ENCODE measurements around the gene MAP1LC3A.

The MAP1LC3A gene

DNA sequence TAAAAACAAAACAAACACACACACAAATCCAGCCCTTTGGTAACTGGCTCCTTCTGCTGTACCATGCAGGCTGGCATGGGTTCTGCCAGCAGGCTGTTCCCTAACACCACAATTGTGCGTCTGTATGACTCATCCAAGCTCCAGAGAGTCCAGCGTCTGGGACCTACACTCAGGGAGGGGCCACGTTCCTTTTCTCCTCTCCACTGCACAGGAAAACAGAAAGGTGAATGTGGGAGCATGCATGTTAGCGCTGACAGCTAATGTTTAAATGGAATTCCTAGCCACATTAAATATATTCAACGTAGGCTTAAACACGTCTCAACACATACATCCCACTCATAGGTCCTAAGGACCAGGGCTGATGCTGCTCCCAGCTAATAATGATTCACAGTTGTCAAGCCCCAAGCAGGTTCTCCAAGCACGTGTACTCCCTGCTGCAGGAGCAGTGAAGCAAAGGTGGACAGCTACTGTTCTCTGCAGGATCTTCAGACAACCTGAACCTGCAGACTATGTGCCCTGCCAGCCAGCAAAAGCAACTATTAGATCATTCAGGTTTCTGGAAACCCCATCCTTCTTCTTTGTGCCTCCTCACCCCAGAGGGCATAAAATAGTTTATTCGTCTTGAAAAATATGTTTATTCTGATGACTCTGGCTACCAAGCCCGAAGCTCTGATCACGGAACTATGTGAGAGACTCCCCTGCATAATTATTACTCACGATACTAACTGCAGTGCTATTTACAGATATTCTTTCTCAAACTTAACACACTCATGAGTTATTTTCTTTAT is 20.9 kb downstream of the MAP1LC3A start:
- no peak overlapping the region for H3K4me2 ChIP-seq (ENCODE audit: insufficient read depth, low read length, poor library complexity, severe bottlenecking)
- no CpG with 5 or more reads among the region's 11 CpGs for WGBS, 2 donors (ENCODE audit: extremely low coverage in 2 of 2, insufficient read length in 2 of 2, insufficient replicate concordance in 1 of 2)
- H2AFZ ChIP-seq (ENCODE audit: low read length) = no peak overlapping the region
- H3K4me3 ChIP-seq (ENCODE audit: low read length in 2 of 2) = no peak overlapping the region
- no peaks in the 10 kb centered on the region for H3K9me3 ChIP-seq (replicated peaks in 1 of 2; ENCODE audit: control insufficient read depth in 2 of 2, insufficient read depth in 1 of 2, low read depth in 1 of 2, low read length in 2 of 2)
- H2BK120ac ChIP-seq (ENCODE audit: low read depth, low read length) = no peak overlapping the region
- no peak overlapping the region for H2BK5ac ChIP-seq (ENCODE audit: low read length)
- peaks cover 0 to 11% of the 10 kb centered on the region in 2 donors for H3K4me1 ChIP-seq (ENCODE audit: control insufficient read depth in 2 of 2, insufficient read depth in 1 of 2, low read depth in 1 of 2, low read length in 2 of 2)
- H2BK12ac ChIP-seq (ENCODE audit: low read length) = no peak overlapping the region
- H4K8ac ChIP-seq (ENCODE audit: low read depth, low read length) = no peak overlapping the region
- H2BK15ac ChIP-seq (ENCODE audit: low read length) = no peak overlapping the region
- H4K91ac ChIP-seq (ENCODE audit: low read depth, low read length, poor library complexity) = no peak overlapping the region
- H3K27ac ChIP-seq (replicated peaks; ENCODE audit: low read length) = no peak overlapping the region
- no peak overlapping the region for H3K18ac ChIP-seq (ENCODE audit: low read length)
- H3K79me1 ChIP-seq (ENCODE audit: low read depth, low read length) = no peaks in the 10 kb centered on the region
- peaks cover 5 to 54% of the 10 kb centered on the region in 2 donors for H3K36me3 ChIP-seq (replicated peaks in 1 of 2; ENCODE audit: control insufficient read depth in 2 of 2, insufficient read depth in 2 of 2, low read length in 2 of 2)
- no peak overlapping the region for H2AK5ac ChIP-seq (ENCODE audit: low read depth, low read length)
- H3K23ac ChIP-seq (ENCODE audit: low read depth, low read length, poor library complexity) = no peak overlapping the region
- no peak overlapping the region for H3K9ac ChIP-seq (ENCODE audit: low read depth, low read length, poor library complexity)
- H3K27me3 ChIP-seq (ENCODE audit: control insufficient read depth in 3 of 3, insufficient read depth in 3 of 3, low read depth in 1 of 3, low read length in 3 of 3) = no peaks in the 10 kb centered on the region
- no peak for DNase-seq (ENCODE audit: low spot score)
- no peak overlapping the region for H3K14ac ChIP-seq (ENCODE audit: low read length)
- no peak overlapping the region for H3K4ac ChIP-seq (ENCODE audit: low read length)

DNA sequence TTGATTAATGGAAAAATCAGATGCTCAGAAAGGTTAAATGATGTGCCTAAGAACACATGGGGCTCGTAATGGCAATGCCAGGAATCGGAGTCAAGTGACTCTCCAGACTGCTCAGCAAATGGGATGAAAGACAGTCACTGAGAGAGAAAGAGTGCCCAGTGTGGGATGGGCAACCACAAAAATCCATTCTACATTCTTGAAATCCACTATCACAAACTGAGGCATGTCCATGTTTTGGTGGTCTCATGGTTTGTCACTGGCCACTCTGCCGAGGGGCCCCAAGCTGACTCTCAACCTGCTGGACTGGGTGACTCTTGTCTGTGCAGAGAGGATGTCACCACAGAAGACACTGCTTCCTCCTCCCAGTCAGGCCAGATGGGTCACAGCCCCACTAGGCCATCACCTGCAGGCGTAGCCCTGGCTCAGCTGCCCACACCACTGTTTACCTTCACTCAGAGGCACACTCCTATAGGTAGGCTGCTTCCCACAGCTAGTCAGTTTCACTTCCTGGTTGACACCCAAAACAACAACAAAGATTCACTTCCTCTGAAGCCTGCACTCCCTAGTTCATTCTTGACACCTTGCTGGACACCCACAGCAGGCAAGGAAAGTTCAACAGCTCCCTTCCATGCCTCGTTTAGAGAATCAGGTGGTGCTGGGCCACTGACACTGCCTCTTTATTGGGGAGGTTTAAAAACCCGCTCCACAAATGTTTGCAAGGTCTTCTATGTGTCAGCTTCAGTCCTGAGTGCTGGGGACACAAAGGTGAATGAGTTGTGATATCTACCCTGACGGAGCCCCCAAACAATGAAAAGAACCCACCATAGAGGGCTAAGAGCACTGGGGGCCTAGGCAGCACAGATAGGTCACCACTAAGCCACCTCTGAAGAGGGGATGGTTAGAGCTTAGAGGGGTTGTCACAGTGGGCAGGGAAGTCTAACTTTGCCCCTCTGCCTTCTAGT is 21.7 kb downstream of the MAP1LC3A start:
- Histone ChIP-seq H4K91ac (ENCODE audit: low read depth, low read length, poor library complexity) (peak overlapping the region; percentile 11), H2BK12ac (ENCODE audit: low read length) (no peak overlapping the region)

DNA sequence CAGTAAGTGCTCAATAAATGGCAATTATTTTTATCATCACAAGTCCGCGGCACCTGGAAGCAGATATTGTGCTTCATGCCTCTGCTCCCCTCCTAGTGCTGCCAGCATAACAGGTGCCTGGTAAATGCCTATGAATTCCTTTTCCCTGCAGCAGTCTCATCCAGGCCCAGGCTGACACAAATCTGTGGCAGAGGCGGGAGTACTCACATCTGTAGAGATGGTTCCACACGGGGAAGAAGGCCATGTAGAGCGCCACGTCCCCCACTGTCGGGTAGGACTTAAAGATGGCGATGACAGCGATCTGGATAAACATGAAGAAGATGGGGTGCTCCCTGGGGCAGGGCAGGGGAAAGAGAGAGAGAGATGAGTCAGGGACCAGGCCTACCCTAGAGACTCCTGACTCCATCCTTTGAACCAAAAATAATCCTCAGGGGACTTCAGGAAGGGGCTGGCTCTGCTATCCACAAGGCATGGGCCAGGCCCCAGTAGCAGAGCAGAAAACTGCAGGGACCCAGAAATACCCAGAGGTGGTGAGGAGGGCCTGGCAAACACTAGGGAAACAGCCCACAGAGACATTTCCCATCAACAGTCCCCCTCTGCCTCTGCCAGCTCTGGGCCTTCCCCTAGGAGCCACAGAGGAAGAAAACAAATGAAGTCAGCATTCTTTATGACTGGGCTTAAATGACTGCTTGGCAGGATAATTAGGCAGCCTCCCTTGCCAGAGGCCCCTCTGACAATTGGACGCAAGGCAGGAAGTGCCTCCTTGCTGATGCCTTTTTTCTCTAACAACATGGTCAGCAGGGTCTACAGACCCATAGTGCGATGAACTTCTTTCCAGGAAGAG is 23.0 kb downstream of the MAP1LC3A start:
- H2BK12ac ChIP-seq (ENCODE audit: low read length) = no peak overlapping the region
- no peak overlapping the region for H4K8ac ChIP-seq (ENCODE audit: low read depth, low read length)
- H3K4me1 ChIP-seq (ENCODE audit: control insufficient read depth in 2 of 2, insufficient read depth in 1 of 2, low read depth in 1 of 2, low read length in 2 of 2) = peaks cover 0 to 11% of the 10 kb centered on the region in 2 donors
- no peak overlapping the region for H3K14ac ChIP-seq (ENCODE audit: low read length)
- no peak overlapping the region for H3K4ac ChIP-seq (ENCODE audit: low read length)
- H3K4me3 ChIP-seq (ENCODE audit: low read length in 2 of 2) = no peak overlapping the region
- no peak overlapping the region for H2AFZ ChIP-seq (ENCODE audit: low read length)
- H3K79me1 ChIP-seq (ENCODE audit: low read depth, low read length) = no peaks in the 10 kb centered on the region
- WGBS, 2 donors (ENCODE audit: extremely low coverage in 2 of 2, insufficient read length in 2 of 2, insufficient replicate concordance in 1 of 2) = no CpG with 5 or more reads among the region's 11 CpGs
- no peak overlapping the region for H3K9ac ChIP-seq (ENCODE audit: low read depth, low read length, poor library complexity)
- H2BK120ac ChIP-seq (ENCODE audit: low read depth, low read length) = no peak overlapping the region
- no peaks in the 10 kb centered on the region for H3K27me3 ChIP-seq (ENCODE audit: control insufficient read depth in 3 of 3, insufficient read depth in 3 of 3, low read depth in 1 of 3, low read length in 3 of 3)
- H3K36me3 ChIP-seq (replicated peaks in 1 of 2; ENCODE audit: control insufficient read depth in 2 of 2, insufficient read depth in 2 of 2, low read length in 2 of 2) = peaks cover 3 to 62% of the 10 kb centered on the region in 2 donors
- H3K23ac ChIP-seq (ENCODE audit: low read depth, low read length, poor library complexity) = no peak overlapping the region
- no peak overlapping the region for H3K18ac ChIP-seq (ENCODE audit: low read length)
- H3K4me2 ChIP-seq (ENCODE audit: insufficient read depth, low read length, poor library complexity, severe bottlenecking) = no peak overlapping the region
- H2AK5ac ChIP-seq (ENCODE audit: low read depth, low read length) = no peak overlapping the region
- H2BK5ac ChIP-seq (ENCODE audit: low read length) = no peak overlapping the region
- H3K27ac ChIP-seq (replicated peaks; ENCODE audit: low read length) = peak overlapping the region; percentile 17
- no peak overlapping the region for H2BK15ac ChIP-seq (ENCODE audit: low read length)
- no peak for DNase-seq (ENCODE audit: low spot score)
- H3K9me3 ChIP-seq (replicated peaks in 1 of 2; ENCODE audit: control insufficient read depth in 2 of 2, insufficient read depth in 1 of 2, low read depth in 1 of 2, low read length in 2 of 2) = no peaks in the 10 kb centered on the region
- no peak overlapping the region for H4K91ac ChIP-seq (ENCODE audit: low read depth, low read length, poor library complexity)

More for the DNA sequence above, 21.7 kb downstream of the MAP1LC3A start:
- Histone ChIP-seq H3K23ac (ENCODE audit: low read depth, low read length, poor library complexity) (no peak overlapping the region), H3K9ac (ENCODE audit: low read depth, low read length, poor library complexity) (no peak overlapping the region), H3K18ac (ENCODE audit: low read length) (no peak overlapping the region), H3K4me3 (ENCODE audit: low read length in 2 of 2) (no peak overlapping the region), H2AK5ac (ENCODE audit: low read depth, low read length) (no peak overlapping the region), H3K14ac (ENCODE audit: low read length) (no peak overlapping the region), H3K27ac (replicated peaks; ENCODE audit: low read length) (no peak overlapping the region), H2BK15ac (ENCODE audit: low read length) (no peak overlapping the region), H3K36me3 (replicated peaks in 1 of 2; ENCODE audit: control insufficient read depth in 2 of 2, insufficient read depth in 2 of 2, low read length in 2 of 2) (peaks cover 3 to 53% of the 10 kb centered on the region in 2 donors), H2BK5ac (ENCODE audit: low read length) (no peak overlapping the region), H3K4me1 (ENCODE audit: control insufficient read depth in 2 of 2, insufficient read depth in 1 of 2, low read depth in 1 of 2, low read length in 2 of 2) (peaks cover 0 to 11% of the 10 kb centered on the region in 2 donors), H3K27me3 (ENCODE audit: control insufficient read depth in 3 of 3, insufficient read depth in 3 of 3, low read depth in 1 of 3, low read length in 3 of 3) (no peaks in the 10 kb centered on the region), H2BK120ac (ENCODE audit: low read depth, low read length) (no peak overlapping the region), H4K8ac (ENCODE audit: low read depth, low read length) (no peak overlapping the region), H2AFZ (ENCODE audit: low read length) (no peak overlapping the region), H3K9me3 (replicated peaks in 1 of 2; ENCODE audit: control insufficient read depth in 2 of 2, insufficient read depth in 1 of 2, low read depth in 1 of 2, low read length in 2 of 2) (no peaks in the 10 kb centered on the region), H3K4me2 (ENCODE audit: insufficient read depth, low read length, poor library complexity, severe bottlenecking) (no peak overlapping the region), H3K4ac (ENCODE audit: low read length) (no peak overlapping the region), H3K79me1 (ENCODE audit: low read depth, low read length) (no peaks in the 10 kb centered on the region)
- no peak for DNase-seq (ENCODE audit: low spot score)
- WGBS, 2 donors (ENCODE audit: extremely low coverage in 2 of 2, insufficient read length in 2 of 2, insufficient replicate concordance in 1 of 2) = no CpG with 5 or more reads among the region's 7 CpGs

Measured in neuronal stem cell (in vitro differentiated cells).